PC-3 (cell line): ENCODE results near the gene MYCL. TPM values are rescaled to one million over a fixed set of nuclear protein-coding genes. Genes with fewer than 3 reads are reported as not detected.

ENCODE experiments used
- ATAC-seq: fragments of 200-7000 bp; cut with Tn5 transposase; 2 replicates; pipeline ENCODE4 v1.9.1; 2020; ENCODE audit warnings: mild to moderate bottlenecking, moderate library complexity
- BruUV-seq: library from RNA; stranded (reverse); fragments of 400-500 nt; replicated peaks from 2 replicates; lab custom pipeline; 2021; lab: Mats Ljungman, UMichigan
- CTCF ChIA-PET: fragments of 300-600 bp; sonication (Branson Sonifier 250); formaldehyde crosslinking; loops from one replicate; lab custom pipeline; 2022; ENCODE audit warnings: antibody characterized with exemption; lab: Charles Lee
- POLR2A ChIA-PET: fragments of 300-600 bp; sonication (Branson Sonifier 250); formaldehyde crosslinking; loops from one replicate; lab custom pipeline; 2022; ENCODE audit warnings: antibody characterized with exemption; ENCODE audit not compliant: unreplicated experiment; lab: Charles Lee
- DNase-seq: peaks from one replicate; pipeline ENCODE4 v3.0.0-alpha.2; 2015
- H2AFZ ChIP-seq: fragments of 300-600 bp; sonication (generic); 2 replicates; pipeline ENCODE4 v1.6.0; 2016; ENCODE audit warnings: antibody characterized with exemption, low read length
- H3F3A ChIP-seq: fragments of 300-600 bp; sonication (generic); one replicate; pipeline ENCODE4 v1.6.0; 2017; ENCODE audit warnings: antibody characterized with exemption, low read length, control low read depth, mild to moderate bottlenecking; ENCODE audit not compliant: unreplicated experiment
- H3K27ac ChIP-seq: fragments of 300-600 bp; sonication (generic); 2 replicates; pipeline ENCODE4 v1.5.1; 2016; ENCODE audit warnings: mild to moderate bottlenecking, low read length
- H3K27me3 ChIP-seq: fragments of 300-600 bp; sonication (generic); 2 replicates; pipeline ENCODE4 v1.6.1; 2016; ENCODE audit warnings: low read length, mixed read lengths
- H3K36me3 ChIP-seq: fragments of 300-600 bp; sonication (generic); 2 replicates; pipeline ENCODE4 v1.6.1; 2016; ENCODE audit warnings: low read depth, mixed run types, low read length, mixed read lengths
- H3K4me1 ChIP-seq: fragments of 300-600 bp; sonication (generic); 2 replicates; pipeline ENCODE4 v1.5.1; 2016; ENCODE audit warnings: low read length; ENCODE audit not compliant: insufficient read depth
- H3K4me2 ChIP-seq: fragments of 300-600 bp; sonication (generic); 2 replicates; pipeline ENCODE4 v1.6.0; 2016; ENCODE audit warnings: low read length
- H3K4me3 ChIP-seq: fragments of 300-600 bp; sonication (generic); 2 replicates; pipeline ENCODE4 v1.5.1; 2016; ENCODE audit warnings: mild to moderate bottlenecking, low read length, mixed read lengths
- H3K79me2 ChIP-seq: fragments of 300-600 bp; sonication (generic); 2 replicates; pipeline ENCODE4 v1.6.1; 2017; ENCODE audit warnings: low read length, mixed read lengths
- H3K9ac ChIP-seq: fragments of 300-600 bp; sonication (generic); 2 replicates; pipeline ENCODE4 v1.6.0; 2016; ENCODE audit warnings: mild to moderate bottlenecking, low read length
- H3K9me2 ChIP-seq: fragments of 300-600 bp; sonication (generic); replicated peaks from 2 replicates; pipeline ENCODE4 v1.6.1; 2016; ENCODE audit warnings: mixed run types, low read length, mixed read lengths
- H3K9me3 ChIP-seq: fragments of 300-600 bp; sonication (generic); 2 replicates; pipeline ENCODE4 v1.6.1; 2016; ENCODE audit warnings: low read length, mixed read lengths
- H4K20me1 ChIP-seq: fragments of 300-600 bp; sonication (generic); 2 replicates; pipeline ENCODE4 v1.6.1; 2016; ENCODE audit warnings: low read length, mixed read lengths
- EZH2 ChIP-seq: fragments of 300-600 bp; sonication (generic); IDR thresholded peaks from one replicate; pipeline ENCODE4 v1.6.1; 2017; ENCODE audit warnings: antibody characterized with exemption, mild to moderate bottlenecking, low read length; ENCODE audit not compliant: unreplicated experiment
- EZH2phosphoT487 ChIP-seq: fragments of 300-600 bp; sonication (generic); IDR thresholded peaks from 2 replicates; pipeline ENCODE4 v1.6.1; 2018; ENCODE audit warnings: mild to moderate bottlenecking, antibody characterized with exemption, low read length, borderline replicate concordance
- intact Hi-C: fragments of 100-400 bp; cut with micrococcal nuclease; formaldehyde crosslinking; loops from 2 replicates; pipeline ENCODE4 v1.9.0; 2023
- total RNA-seq: library from RNA; depleted of rRNA; stranded (reverse); fragments of >200 nt; gene quantifications from 2 replicates; pipeline ENCODE4 v1.2.3, GENCODE V29; 2014
- TF ChIP-seq, protein P1 (sequence below): fragments of 300-600 bp; sonication (generic); conservative IDR thresholded peaks from 2 replicates; pipeline ENCODE4 v1.5.1; 2017; ENCODE audit warnings: antibody characterized with exemption, low read depth, mild to moderate bottlenecking, low read length

Gene MYCL
- total RNA-seq, 1 experiment from 2014 or later, result 4.0 TPM

DNA sequence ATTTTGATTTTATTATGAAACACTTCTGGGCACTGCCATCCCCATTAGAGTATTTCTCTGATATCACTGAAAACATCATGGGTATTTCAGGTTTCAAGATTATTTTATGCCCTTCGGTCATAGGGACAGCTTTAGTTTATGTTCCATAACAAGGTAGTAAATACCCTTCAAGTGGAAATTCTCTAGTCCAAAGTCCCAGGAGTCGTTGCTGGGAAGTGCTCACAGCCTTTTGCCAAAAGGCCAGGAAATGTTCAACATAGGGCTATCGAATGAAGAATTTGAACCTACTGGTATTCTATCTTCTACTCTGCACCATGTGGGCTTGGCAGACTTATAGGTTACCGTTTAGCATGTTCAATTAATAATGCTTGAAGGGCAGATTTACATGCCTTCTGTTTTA, 45.5 kb upstream of the MYCL start:
- no peaks in the 10 kb centered on the region for H4K20me1 ChIP-seq
- no peak overlapping the region for H3K4me2 ChIP-seq
- H3K9me2 ChIP-seq, result no peaks in the 10 kb centered on the region
- intact Hi-C loops, result no loop called here
- POLR2A ChIA-PET, result interaction anchor here (0.7 kb wide), 1 partner anchor 23 kb away, joined by 5 read pairs; no protein-coding TSS in a partner anchor
- H3K9ac ChIP-seq, result no peak overlapping the region
- H2AFZ ChIP-seq, result no peak overlapping the region
- TF ChIP-seq EZH2phosphoT487 (no peak), EZH2 (no peak)
- TF ChIP-seq, protein P1, sequence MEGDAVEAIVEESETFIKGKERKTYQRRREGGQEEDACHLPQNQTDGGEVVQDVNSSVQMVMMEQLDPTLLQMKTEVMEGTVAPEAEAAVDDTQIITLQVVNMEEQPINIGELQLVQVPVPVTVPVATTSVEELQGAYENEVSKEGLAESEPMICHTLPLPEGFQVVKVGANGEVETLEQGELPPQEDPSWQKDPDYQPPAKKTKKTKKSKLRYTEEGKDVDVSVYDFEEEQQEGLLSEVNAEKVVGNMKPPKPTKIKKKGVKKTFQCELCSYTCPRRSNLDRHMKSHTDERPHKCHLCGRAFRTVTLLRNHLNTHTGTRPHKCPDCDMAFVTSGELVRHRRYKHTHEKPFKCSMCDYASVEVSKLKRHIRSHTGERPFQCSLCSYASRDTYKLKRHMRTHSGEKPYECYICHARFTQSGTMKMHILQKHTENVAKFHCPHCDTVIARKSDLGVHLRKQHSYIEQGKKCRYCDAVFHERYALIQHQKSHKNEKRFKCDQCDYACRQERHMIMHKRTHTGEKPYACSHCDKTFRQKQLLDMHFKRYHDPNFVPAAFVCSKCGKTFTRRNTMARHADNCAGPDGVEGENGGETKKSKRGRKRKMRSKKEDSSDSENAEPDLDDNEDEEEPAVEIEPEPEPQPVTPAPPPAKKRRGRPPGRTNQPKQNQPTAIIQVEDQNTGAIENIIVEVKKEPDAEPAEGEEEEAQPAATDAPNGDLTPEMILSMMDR, result no peak
- H3K27ac ChIP-seq, result no peak overlapping the region
- no peak overlapping the region for H3K4me3 ChIP-seq
- BruUV-seq, result no TSS peak
- DNase-seq, result no peak
- no peaks in the 10 kb centered on the region for H3K36me3 ChIP-seq
- H3F3A ChIP-seq, result no peaks in the 10 kb centered on the region
- ATAC-seq, result no peak
- H3K9me3 ChIP-seq, result no peaks in the 10 kb centered on the region
- no peaks in the 10 kb centered on the region for H3K27me3 ChIP-seq
- CTCF ChIA-PET, result no interaction called here
- peaks cover 13% of the 10 kb centered on the region for H3K4me1 ChIP-seq
- no peaks in the 10 kb centered on the region for H3K79me2 ChIP-seq

DNA sequence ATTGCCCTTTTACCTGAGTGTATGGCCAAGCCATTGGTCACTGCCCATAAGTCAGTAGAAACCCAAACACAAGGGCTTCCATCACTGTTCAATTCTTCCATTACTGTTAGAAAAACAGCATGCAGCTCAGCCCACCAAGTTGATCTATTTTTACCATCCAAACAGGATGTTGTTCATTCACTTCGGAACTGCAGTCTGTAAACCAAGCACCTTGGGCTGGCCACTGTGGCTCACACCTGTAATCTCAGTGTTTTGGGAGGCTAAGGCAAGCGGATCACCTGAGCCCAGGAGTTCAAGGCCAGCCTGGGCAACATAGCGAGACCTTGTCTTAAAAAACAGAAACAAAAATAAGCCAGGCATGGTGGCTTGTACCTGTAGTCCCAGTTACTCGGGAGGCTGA, 44.5 kb upstream of the MYCL start:
- ChIA-PET CTCF (no interaction called here), POLR2A (no interaction called here)
- H3K79me2 ChIP-seq, result no peaks in the 10 kb centered on the region
- no peaks in the 10 kb centered on the region for H3K27me3 ChIP-seq
- no peaks in the 10 kb centered on the region for H4K20me1 ChIP-seq
- no peak overlapping the region for H3K27ac ChIP-seq
- ATAC-seq (no peak), DNase-seq (no peak)
- no peak overlapping the region for H3K4me3 ChIP-seq
- no peak overlapping the region for H3K4me2 ChIP-seq
- TF ChIP-seq, protein P1, result no peak
- TF ChIP-seq EZH2phosphoT487, result no peak
- no peak for TF ChIP-seq EZH2
- BruUV-seq, result no TSS peak
- H3F3A ChIP-seq, result no peaks in the 10 kb centered on the region
- no peak overlapping the region for H3K9ac ChIP-seq
- H3K9me3 ChIP-seq, result no peaks in the 10 kb centered on the region
- H3K9me2 ChIP-seq, result no peaks in the 10 kb centered on the region
- H2AFZ ChIP-seq, result no peak overlapping the region
- intact Hi-C loops, result no loop called here
- H3K36me3 ChIP-seq, result no peaks in the 10 kb centered on the region
- peaks cover 13% of the 10 kb centered on the region for H3K4me1 ChIP-seq

DNA sequence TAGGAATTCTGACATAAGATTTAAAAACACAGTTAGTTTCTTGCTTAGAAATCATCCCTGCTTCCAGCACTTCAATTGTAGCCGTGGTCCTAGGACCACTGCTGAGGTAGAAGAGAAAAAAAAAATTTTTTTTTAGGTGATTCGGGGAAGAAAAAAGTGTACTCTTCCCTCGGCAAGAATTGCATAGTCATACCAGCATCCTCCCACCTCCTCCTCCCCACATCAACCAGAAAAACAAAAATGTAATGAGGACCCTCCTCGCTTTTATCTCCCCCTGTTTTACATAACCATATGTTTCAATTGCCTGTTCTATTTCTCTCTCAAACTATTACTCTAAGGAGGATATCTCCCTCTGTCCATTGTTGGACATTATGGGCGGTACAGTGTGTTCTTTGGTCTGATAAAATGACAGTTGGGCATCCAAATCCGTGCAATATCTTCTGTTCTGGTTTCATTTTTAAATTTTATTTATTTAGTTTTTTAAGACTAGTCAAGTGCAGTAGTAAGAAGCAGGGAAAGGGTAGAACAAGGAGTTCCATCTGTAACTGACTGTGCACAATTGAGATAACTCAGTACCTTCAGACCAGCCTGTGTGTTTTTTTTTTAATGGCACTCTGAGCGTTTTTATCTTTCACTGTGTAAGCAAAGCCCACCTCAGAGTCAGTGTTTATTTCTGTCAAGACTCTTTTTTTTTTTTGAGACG, 42.8 kb upstream of the MYCL start:
- H3F3A ChIP-seq, result no peaks in the 10 kb centered on the region
- H2AFZ ChIP-seq, result no peak overlapping the region
- H3K9me3 ChIP-seq, result no peaks in the 10 kb centered on the region
- H3K9me2 ChIP-seq, result no peaks in the 10 kb centered on the region
- no peak overlapping the region for H3K4me3 ChIP-seq
- no peaks in the 10 kb centered on the region for H3K36me3 ChIP-seq
- intact Hi-C loops, result no loop called here
- peaks cover 13% of the 10 kb centered on the region for H3K4me1 ChIP-seq
- TF ChIP-seq, protein P1, result no peak
- DNase-seq (no peak), ATAC-seq (no peak)
- H4K20me1 ChIP-seq, result no peaks in the 10 kb centered on the region
- ChIA-PET POLR2A (no interaction called here), CTCF (no interaction called here)
- H3K4me2 ChIP-seq, result no peak overlapping the region
- H3K27ac ChIP-seq, result no peak overlapping the region
- H3K9ac ChIP-seq, result no peak overlapping the region
- no peaks in the 10 kb centered on the region for H3K27me3 ChIP-seq
- no TSS peak for BruUV-seq
- no peaks in the 10 kb centered on the region for H3K79me2 ChIP-seq
